ENCODE measurements around the gene GFRA1. TPM values are rescaled to one million over a fixed set of nuclear protein-coding genes. Genes with fewer than 3 reads are reported as not detected.

The GFRA1 gene
- total and polyA plus RNA-seq, 2 of the 4 experiments (the other 2 are of a cell fraction): 9.1 to 9.3 TPM

DNA sequence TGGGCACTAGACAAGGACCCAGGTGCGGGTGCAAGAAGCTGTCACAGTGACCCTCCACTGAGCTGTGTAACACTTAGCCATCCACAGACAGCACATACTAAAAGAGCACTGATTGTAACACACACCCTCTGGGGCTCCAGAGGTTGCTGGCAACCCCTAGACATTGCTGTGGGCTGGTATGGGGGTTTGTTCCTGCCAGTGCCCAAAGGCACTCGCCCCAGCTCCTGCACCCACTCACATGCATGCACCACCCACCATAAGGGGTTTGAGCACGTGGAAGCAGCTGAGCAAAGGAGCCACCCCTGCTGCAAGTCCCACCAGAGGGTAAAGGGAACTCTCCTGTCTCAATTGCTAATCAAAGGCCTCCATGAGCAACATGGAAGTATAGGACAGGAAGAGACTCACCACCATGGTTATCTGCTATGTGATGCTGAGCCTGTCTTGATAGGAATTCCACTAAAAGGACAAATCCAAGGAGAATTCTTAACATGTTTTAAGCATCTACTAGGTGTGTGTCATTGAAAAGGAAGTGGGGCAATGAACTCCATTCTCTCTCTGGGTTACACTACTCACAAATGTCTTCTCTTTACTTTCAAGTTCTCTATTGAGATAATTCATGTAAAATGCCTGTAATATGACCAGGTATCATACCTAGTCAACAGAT lies 103.1 kb downstream of the GFRA1 start:
- Histone ChIP-seq H3K27me3 (ENCODE audit: control insufficient read depth, insufficient read depth, low read length) (no peaks in the 10 kb centered on the region), H2BK20ac (ENCODE audit: low read depth, low read length) (no peak overlapping the region), H3K4me2 (ENCODE audit: low read depth, low read length) (no peak overlapping the region), H2AK9ac (replicated peaks; ENCODE audit: low read depth, low read length, poor library complexity) (no peak overlapping the region), H2BK120ac (ENCODE audit: low read depth, low read length) (no peak overlapping the region), H3K56ac (ENCODE audit: extremely low read depth, insufficient read depth, low read length) (no peak overlapping the region), H3K18ac (ENCODE audit: low read depth, low read length) (no peak overlapping the region), H2BK15ac (ENCODE audit: low read depth, low read length) (no peak overlapping the region), H3K4me3 (ENCODE audit: insufficient read depth, low read depth, low read length) (no peak overlapping the region), H3K4me1 (ENCODE audit: control insufficient read depth, insufficient read depth, low read length) (no peaks in the 10 kb centered on the region), H3K23ac (ENCODE audit: low read depth, low read length) (no peak overlapping the region), H3K79me1 (ENCODE audit: low read depth in 1 of 2, low read length in 2 of 2) (no peaks in the 10 kb centered on the region), H4K20me1 (ENCODE audit: insufficient read depth, low read length) (no peaks in the 10 kb centered on the region), H3K27ac (ENCODE audit: insufficient read depth, low read length) (no peak overlapping the region), H3K9me3 (ENCODE audit: control insufficient read depth, insufficient read depth, low read length) (peaks cover 6% of the 10 kb centered on the region; the same call in 1 of the 2 replicates), H3K36me3 (ENCODE audit: control insufficient read depth, insufficient read depth, low read length) (no peaks in the 10 kb centered on the region), H3K14ac (replicated peaks; ENCODE audit: low read depth, low read length) (no peak overlapping the region), H4K8ac (ENCODE audit: low read depth in 2 of 2, low read length in 2 of 2) (no peak overlapping the region), H2AK5ac (ENCODE audit: low read depth, low read length) (no peak overlapping the region), H4K5ac (ENCODE audit: low read depth, low read length) (no peak overlapping the region), H3K4ac (ENCODE audit: low read depth, low read length) (no peak overlapping the region), H2AFZ (replicated peaks; ENCODE audit: low read length, poor library complexity) (no peak overlapping the region), H4K91ac (ENCODE audit: insufficient read depth, low read depth, low read length) (no peak overlapping the region), H2BK5ac (ENCODE audit: low read depth, low read length, poor library complexity, severe bottlenecking) (no peak overlapping the region), H3K9me1 (ENCODE audit: insufficient read depth, low read length) (no peaks in the 10 kb centered on the region), H3K9ac (ENCODE audit: low read depth, low read length) (no peak overlapping the region)
- WGBS, 2 experiments (ENCODE audit: extremely low coverage in 2 of 2, insufficient read length in 1 of 2): no CpG with 5 or more reads among the region's 3 CpGs
- DNase-seq: peak; percentile 0
- intact Hi-C loops (cut with micrococcal nuclease): loop anchor here (10.0 kb wide), 1 partner anchor 345 kb away; no protein-coding TSS in a partner anchor
- TF ChIP-seq CHD1 (IDR thresholded peaks at IDR 0.05; ENCODE audit: low read depth, low read length): no peak
- TF ChIP-seq RCOR1 (IDR thresholded peaks at IDR 0.05; ENCODE audit: insufficient replicate concordance, low read length): no peak
- no peak for TF ChIP-seq RAD21 (IDR thresholded peaks at IDR 0.05; ENCODE audit: low read length)
- no peak for TF ChIP-seq MXI1 (IDR thresholded peaks at IDR 0.05; ENCODE audit: borderline replicate concordance, low read depth, low read length)
- TF ChIP-seq BHLHE40 (IDR thresholded peaks at IDR 0.05; ENCODE audit: low read depth, low read length): no peak
- TF ChIP-seq, protein P1, sequence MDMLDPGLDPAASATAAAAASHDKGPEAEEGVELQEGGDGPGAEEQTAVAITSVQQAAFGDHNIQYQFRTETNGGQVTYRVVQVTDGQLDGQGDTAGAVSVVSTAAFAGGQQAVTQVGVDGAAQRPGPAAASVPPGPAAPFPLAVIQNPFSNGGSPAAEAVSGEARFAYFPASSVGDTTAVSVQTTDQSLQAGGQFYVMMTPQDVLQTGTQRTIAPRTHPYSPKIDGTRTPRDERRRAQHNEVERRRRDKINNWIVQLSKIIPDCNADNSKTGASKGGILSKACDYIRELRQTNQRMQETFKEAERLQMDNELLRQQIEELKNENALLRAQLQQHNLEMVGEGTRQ (IDR thresholded peaks at IDR 0.05; ENCODE audit: low read depth, low read length): no peak
- no peak for TF ChIP-seq MAZ (IDR thresholded peaks at IDR 0.05; ENCODE audit: borderline replicate concordance, low read depth, low read length)
- no peak for TF ChIP-seq MAFK (IDR thresholded peaks at IDR 0.05; ENCODE audit: low read depth, low read length)
- TF ChIP-seq NFE2L2 (IDR thresholded peaks at IDR 0.05; ENCODE audit: low read depth, low read length): no peak
- no peak for TF ChIP-seq RFX5 (IDR thresholded peaks at IDR 0.05; ENCODE audit: low read depth, low read length)
- no peak for TF ChIP-seq ELK1 (IDR thresholded peaks at IDR 0.05; ENCODE audit: borderline replicate concordance, low read depth, low read length)
- TF ChIP-seq SMC3 (IDR thresholded peaks at IDR 0.05; ENCODE audit: low read depth, low read length): no peak
- TF ChIP-seq CEBPB (IDR thresholded peaks at IDR 0.05; ENCODE audit: low read depth, low read length): no peak
- no peak for TF ChIP-seq POLR2A (IDR thresholded peaks at IDR 0.05; ENCODE audit: low read depth, low read length)
- no peak for TF ChIP-seq FOS (IDR thresholded peaks at IDR 0.05; ENCODE audit: low read depth, low read length)
- CTCF ChIA-PET: no interaction called here
- POLR2A ChIA-PET (ENCODE audit: unreplicated experiment): no interaction called here
- no peak for ATAC-seq (ENCODE audit: low read depth)
- dilution Hi-C loops (cut with HindIII; ENCODE audit: low sequenced_read_pairs, unreplicated experiment): no loop called here
- in situ Hi-C loops (cut with MboI; ENCODE audit: low sequenced_read_pairs): no loop called here
- no TSS peak for BruUV-seq (replicated peaks)
